Heart left ventricle (tissue), 13 donors: ENCODE measurements around the gene SSBP4.

Source experiments
- CTCF ChIP-seq, 12 donors: fragments of 200-600 bp; sonication (generic) in 4 of 12; IDR thresholded peaks; one replicate each; pipeline versions ENCODE4 v1.5.0 to v1.8.0; 2018 to 2022; ENCODE audit warnings: antibody characterized with exemption in 12 of 12, mild to moderate bottlenecking in 5 of 12
- POLR2A ChIP-seq, 2 donors: fragments of 450-650 bp; IDR thresholded peaks; one replicate each; pipeline ENCODE4 v1.6.1; 2017; ENCODE audit warnings: antibody characterized with exemption in 2 of 2, mild to moderate bottlenecking in 2 of 2, moderate library complexity in 2 of 2
- donor health status: ischemic (EF 13 %, LVEDD 7.1; RV severe dilation, severe dysfunction).
- donor health status: DM: no; HTN: yes; CAD: no.
- donor health status: DM: no; HTN: no; CAD: no.
- donor health status: ischemic (EF 25% LVEDD 6.9; RV normal size, moderate dysfunction).
- donor health status: ischemic (EF 25% LVEDD 5.7; RV mildly dilated, moderate dysfunction).
- donor health status: ischemic (EF 35%, LVEDD 5.7; RV mildly dilated, moderate dysfunction).
- donor health status: nonischemic (EF 11% LVEDD 7.7; RV severe dilation, severe dysfunction).
- donor health status: DM: yes; HTN: yes; CAD: no.
- donor health status: PGD.
- donor health status: ischemic (EF 29% LVEDD 5.4; RV normal size, mild dysfunction).
- donor health status: nonischemic (EF 23%, LVEDD 6.1; RV moderate dilation, normal function).

GRCh38 chr19:18440936-18441803 lies 22.0 kb downstream of the SSBP4 start:
- TF ChIP-seq CTCF (IDR thresholded peaks at IDR 0.05) (no peak), POLR2A (IDR thresholded peaks at IDR 0.05) (no peak)
